ENCODE results near the gene NOS1. TPM values are rescaled to one million over a fixed set of nuclear protein-coding genes. Genes with fewer than 3 reads are reported as not detected.

The NOS1 gene
- total and polyA plus RNA-seq, 5 donors: 0.07 to 0.71 (median 0.23) TPM

DNA sequence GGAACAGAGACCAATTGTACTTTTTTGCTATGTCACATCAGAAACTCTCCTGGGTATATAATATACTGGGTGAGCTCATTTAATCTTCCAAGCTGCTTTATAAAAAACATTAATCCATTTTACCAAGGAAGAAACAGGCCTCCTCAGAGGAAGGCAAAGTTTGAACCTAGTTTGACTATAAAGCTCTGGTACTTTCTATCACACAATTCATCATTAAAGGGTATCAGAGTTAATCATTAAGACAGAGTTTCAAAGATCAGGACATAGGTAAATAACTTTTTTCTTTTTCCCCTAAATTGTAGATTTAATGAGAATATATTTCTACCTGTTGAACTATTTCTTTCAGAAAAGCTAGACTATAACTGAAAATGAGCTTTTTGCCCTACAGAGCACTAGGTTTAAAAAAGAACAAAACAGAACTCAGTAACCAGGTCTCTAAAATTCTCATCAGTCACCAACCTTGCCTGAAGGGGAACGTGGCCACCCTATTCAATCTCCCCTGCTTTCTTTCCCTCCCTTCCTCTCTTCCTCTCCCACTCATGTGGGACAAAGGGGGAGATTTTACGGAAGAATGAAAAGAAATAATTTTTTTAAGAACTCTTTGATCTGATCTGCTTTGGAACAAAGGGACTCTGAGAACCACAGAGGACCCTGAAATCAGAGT is 189.8 kb downstream of the NOS1 start:
- no peaks in the 10 kb centered on the region for H3K27me3 ChIP-seq (ENCODE audit: control insufficient read depth, insufficient read depth)
- intact Hi-C loops (cut with DNase I): no loop called here
- no peak overlapping the region for H3K27ac ChIP-seq (ENCODE audit: low read length)
- peaks cover 5% of the 10 kb centered on the region for H3K4me1 ChIP-seq (ENCODE audit: control insufficient read depth, insufficient read depth, low read length)
- no peaks in the 10 kb centered on the region for H3K9me3 ChIP-seq (ENCODE audit: control insufficient read depth, low read length)
- WGBS: 88% methylated on average over 2 of the region's 2 CpGs
- H3K4me3 ChIP-seq (ENCODE audit: low read length): no peak overlapping the region
- DNase-seq (no peak), ATAC-seq (no peak)

DNA sequence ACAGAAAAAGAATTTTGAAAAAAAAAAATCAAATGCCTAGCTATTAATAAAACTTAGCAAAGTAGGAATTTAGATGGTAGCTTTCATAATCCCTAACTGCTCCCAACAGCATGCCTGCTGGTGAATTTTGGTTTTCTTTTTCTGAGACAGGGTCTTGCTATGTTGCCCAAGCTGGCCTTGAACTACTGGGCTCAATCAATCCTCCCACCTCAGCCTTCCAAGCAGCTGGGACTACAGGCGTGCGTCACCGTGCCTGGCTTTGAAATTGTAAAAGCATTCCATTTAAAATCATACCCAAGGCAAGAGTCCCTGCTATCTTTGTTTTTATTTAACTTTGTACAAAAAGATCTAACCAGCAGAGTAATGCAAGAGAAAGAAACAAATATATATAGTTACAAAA is 191.9 kb downstream of the NOS1 start:
- Histone ChIP-seq H3K27ac (ENCODE audit: low read length) (no peak overlapping the region), H3K4me1 (ENCODE audit: control insufficient read depth, insufficient read depth, low read length) (peaks cover 5% of the 10 kb centered on the region), H3K4me3 (ENCODE audit: low read length) (no peak overlapping the region), H3K9me3 (ENCODE audit: control insufficient read depth, low read length) (no peaks in the 10 kb centered on the region), H3K27me3 (ENCODE audit: control insufficient read depth, insufficient read depth) (no peaks in the 10 kb centered on the region)
- intact Hi-C loops (cut with DNase I): no loop called here
- WGBS: 94% methylated on average over 3 of the region's 3 CpGs
- ATAC-seq: no peak
- DNase-seq: no peak

DNA sequence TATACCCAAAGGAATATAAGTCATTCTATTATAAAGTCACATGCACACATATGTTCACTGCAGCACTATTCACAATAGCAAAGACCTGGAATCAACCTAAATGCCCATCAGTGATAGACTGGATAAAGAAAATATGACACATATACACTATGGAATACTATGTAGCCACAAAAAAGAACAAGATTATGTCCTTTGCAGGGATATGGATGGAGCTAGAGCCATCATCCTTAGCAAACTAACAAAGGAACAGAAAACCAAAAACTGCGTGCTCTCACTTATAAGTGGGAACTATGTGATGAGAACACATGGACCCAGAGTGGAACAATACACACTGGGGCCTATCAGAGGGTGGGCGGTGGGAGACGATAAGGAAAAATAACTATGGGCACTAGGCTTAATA is 192.4 kb downstream of the NOS1 start:
- Histone ChIP-seq H3K4me3 (ENCODE audit: low read length) (no peak overlapping the region), H3K27ac (ENCODE audit: low read length) (no peak overlapping the region), H3K9me3 (ENCODE audit: control insufficient read depth, low read length) (no peaks in the 10 kb centered on the region), H3K4me1 (ENCODE audit: control insufficient read depth, insufficient read depth, low read length) (peaks cover 5% of the 10 kb centered on the region), H3K27me3 (ENCODE audit: control insufficient read depth, insufficient read depth) (no peaks in the 10 kb centered on the region)
- WGBS: 96% methylated on average over 3 of the region's 3 CpGs
- no peak for DNase-seq
- intact Hi-C loops (cut with DNase I): no loop called here
- no peak for ATAC-seq

DNA sequence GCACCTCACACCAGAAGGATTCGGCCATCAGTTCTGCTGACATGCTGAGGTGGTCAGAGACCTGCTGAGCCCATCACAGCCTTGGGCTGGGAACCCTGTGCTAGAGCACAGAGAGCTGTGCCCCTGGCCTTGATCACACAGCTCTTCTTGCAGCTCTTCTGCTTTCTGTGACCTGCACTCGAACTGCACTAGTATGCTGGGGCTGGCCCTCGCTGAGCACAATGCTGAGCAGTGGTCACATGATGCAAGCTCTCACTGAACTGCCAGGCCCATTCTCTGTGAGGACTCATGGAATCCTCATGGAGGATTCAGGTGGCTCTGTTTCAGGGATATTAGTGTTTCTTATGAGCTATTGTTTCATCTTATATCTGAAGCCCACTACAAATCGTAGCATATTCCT is 193.7 kb downstream of the NOS1 start:
- H3K4me1 ChIP-seq (ENCODE audit: control insufficient read depth, insufficient read depth, low read length): peaks cover 5% of the 10 kb centered on the region
- H3K27ac ChIP-seq (ENCODE audit: low read length): no peak overlapping the region
- intact Hi-C loops (cut with DNase I): no loop called here
- DNase-seq (no peak), ATAC-seq (peak in 1 of 2 donors; percentile 48)
- H3K4me3 ChIP-seq (ENCODE audit: low read length): no peak overlapping the region
- WGBS: 85% methylated on average over 4 of the region's 4 CpGs
- H3K27me3 ChIP-seq (ENCODE audit: control insufficient read depth, insufficient read depth): no peaks in the 10 kb centered on the region
- no peaks in the 10 kb centered on the region for H3K9me3 ChIP-seq (ENCODE audit: control insufficient read depth, low read length)

DNA sequence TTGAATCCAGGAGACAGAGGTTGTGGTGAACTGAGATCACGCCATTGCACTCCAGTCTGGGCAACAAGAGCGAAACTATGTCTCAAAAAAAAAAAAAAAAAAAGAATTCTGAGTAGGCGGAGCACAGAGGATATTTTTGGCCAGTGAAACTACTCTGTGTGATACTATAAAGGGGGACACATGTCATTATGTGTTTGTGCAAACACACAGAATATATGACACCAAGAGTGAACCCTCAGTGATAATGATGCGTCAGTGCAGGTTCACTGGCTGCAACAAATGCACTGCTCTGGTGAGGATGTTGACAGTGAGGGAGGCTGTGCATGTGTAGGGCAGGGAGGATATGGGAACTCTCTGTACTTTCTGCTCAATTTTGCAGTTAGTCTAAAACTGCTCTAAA is 195.3 kb downstream of the NOS1 start:
- H3K4me3 ChIP-seq (ENCODE audit: low read length): no peak overlapping the region
- no peak for ATAC-seq
- 80% methylated on average over 4 of the region's 4 CpGs for WGBS
- DNase-seq: no peak
- H3K27me3 ChIP-seq (ENCODE audit: control insufficient read depth, insufficient read depth): no peaks in the 10 kb centered on the region
- peaks cover 5% of the 10 kb centered on the region for H3K4me1 ChIP-seq (ENCODE audit: control insufficient read depth, insufficient read depth, low read length)
- intact Hi-C loops (cut with DNase I): no loop called here
- H3K27ac ChIP-seq (ENCODE audit: low read length): no peak overlapping the region
- H3K9me3 ChIP-seq (ENCODE audit: control insufficient read depth, low read length): no peaks in the 10 kb centered on the region

DNA sequence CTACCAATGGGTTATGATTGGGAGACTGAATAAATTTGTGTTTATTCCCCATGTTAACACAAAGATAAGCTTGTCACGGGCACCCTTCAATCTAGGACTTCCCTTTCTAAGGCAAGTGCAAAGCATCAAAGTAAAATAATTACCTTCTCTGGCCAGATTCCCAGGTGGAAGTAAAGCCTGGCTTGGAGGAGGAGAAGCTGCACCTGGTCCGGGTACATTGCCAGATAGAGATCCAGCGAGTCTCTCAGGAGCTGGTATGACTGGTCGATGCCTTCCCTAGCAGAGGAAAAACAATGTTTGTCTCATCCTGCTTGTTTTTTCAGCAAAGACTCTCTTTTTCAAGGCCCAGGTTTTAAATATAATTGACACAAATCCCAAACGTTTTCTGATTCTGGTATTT is 196.1 kb downstream of the NOS1 start:
- WGBS: 77% methylated on average over 5 of the region's 5 CpGs
- DNase-seq: no peak
- Histone ChIP-seq H3K9me3 (ENCODE audit: control insufficient read depth, low read length) (no peaks in the 10 kb centered on the region), H3K27me3 (ENCODE audit: control insufficient read depth, insufficient read depth) (no peaks in the 10 kb centered on the region), H3K27ac (ENCODE audit: low read length) (no peak overlapping the region), H3K4me3 (ENCODE audit: low read length) (no peak overlapping the region), H3K4me1 (ENCODE audit: control insufficient read depth, insufficient read depth, low read length) (peaks cover 5% of the 10 kb centered on the region)
- ATAC-seq: no peak
- intact Hi-C loops (cut with DNase I): no loop called here

DNA sequence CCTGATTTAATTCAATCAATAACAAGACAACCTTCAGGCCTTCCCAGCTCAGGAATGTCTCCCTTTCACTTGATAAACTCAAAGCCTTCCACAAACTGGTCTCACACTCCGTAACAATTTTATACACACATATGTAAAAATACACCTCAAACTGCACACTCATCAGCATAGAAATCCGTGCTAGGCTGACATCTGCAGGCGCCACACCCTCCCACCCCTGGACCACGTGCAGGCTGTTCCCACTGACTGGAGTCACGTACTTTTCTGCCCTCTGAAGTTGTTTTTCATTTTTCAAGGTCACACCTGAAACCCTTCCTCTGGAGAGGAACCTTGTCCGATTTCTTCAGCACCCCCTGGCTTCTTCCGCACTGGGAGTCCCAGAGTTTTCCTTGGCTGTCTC is 198.8 kb downstream of the NOS1 start:
- Histone ChIP-seq H3K27ac (ENCODE audit: low read length) (no peak overlapping the region), H3K9me3 (ENCODE audit: control insufficient read depth, low read length) (no peaks in the 10 kb centered on the region), H3K4me1 (ENCODE audit: control insufficient read depth, insufficient read depth, low read length) (peaks cover 3% of the 10 kb centered on the region), H3K27me3 (ENCODE audit: control insufficient read depth, insufficient read depth) (no peaks in the 10 kb centered on the region), H3K4me3 (ENCODE audit: low read length) (no peak overlapping the region)
- intact Hi-C loops (cut with DNase I): no loop called here
- 81% methylated on average over 7 of the region's 7 CpGs for WGBS
- ATAC-seq (no peak), DNase-seq (no peak)

DNA sequence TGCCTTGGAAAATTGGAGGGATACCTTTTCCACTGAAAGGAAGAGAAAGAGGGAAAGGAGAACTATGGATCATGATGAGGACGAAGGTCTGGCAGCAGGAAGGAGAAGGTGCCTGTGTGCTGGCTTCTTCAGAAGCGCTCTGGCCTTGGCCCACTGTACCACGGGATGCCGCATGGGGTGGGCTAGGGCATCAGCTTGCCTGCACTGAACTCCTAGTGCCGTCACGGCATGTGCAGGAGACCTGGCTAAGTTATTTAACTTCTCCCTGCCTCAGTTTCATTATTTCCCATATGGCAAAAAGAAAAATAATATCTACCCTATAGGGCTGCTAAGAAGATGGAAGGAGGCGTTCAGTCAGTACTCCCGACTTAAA is 199.3 kb downstream of the NOS1 start:
- no peak for DNase-seq
- 93% methylated on average over 8 of the region's 8 CpGs for WGBS
- intact Hi-C loops (cut with DNase I): no loop called here
- ATAC-seq: no peak
- no peaks in the 10 kb centered on the region for H3K27me3 ChIP-seq (ENCODE audit: control insufficient read depth, insufficient read depth)
- peaks cover 3% of the 10 kb centered on the region for H3K4me1 ChIP-seq (ENCODE audit: control insufficient read depth, insufficient read depth, low read length)
- H3K9me3 ChIP-seq (ENCODE audit: control insufficient read depth, low read length): no peaks in the 10 kb centered on the region
- H3K4me3 ChIP-seq (ENCODE audit: low read length): no peak overlapping the region
- H3K27ac ChIP-seq (ENCODE audit: low read length): no peak overlapping the region

DNA sequence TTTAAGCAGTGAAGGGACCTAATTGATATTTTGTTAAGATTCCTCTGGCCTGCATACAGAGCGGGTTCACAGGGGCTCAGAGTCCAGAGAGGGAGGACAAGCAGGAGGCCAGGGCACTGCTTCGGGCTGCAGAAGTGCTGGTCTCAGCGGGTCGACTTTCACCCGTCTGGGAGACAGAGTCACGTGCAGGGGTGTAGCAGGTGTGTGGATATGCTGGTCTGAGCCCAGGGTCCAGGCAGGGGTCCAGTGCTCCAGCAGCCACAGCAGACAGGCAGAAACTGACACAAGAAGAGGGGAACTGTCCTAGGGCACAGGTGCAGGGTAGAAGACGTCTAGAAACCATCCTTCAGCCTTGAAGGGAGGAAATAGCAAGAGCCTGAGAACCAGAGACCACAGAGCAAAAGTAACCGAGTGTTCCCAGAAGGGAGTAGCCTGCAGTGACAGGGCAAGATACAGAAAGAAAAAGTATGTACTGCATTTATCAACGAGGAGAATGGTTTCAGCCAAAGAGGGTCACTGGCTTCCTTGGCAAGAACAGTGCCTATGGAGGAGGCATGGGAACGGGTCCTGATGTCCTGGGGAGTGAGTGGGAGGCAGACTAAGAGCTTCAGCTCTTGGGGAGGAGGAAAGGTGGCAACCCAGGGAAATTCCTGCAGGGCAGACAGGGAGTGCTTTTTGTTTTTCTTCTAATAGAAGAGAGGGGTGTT is 199.8 kb downstream of the NOS1 start:
- WGBS: 74% methylated on average over 10 of the region's 10 CpGs
- intact Hi-C loops (cut with DNase I): no loop called here
- ATAC-seq: no peak

DNA sequence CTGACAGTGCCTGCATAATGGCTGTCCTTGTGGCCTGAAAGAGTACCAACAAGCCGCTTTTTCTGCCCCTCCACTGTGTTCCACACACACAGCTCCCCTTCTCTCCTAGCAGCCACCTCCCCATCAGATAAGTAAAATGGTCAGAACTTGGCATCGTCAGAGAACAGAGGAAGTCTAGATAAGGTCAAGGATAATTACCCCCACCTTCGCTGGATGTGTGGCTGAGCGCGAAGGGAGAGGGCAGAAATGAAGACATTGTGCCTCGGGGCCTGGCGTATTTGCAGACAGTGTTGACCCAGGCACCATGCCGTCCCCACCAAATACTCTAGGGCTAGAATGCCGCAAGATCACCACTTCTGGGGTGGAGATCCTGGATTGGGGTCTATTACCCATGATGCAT is 201.8 kb downstream of the NOS1 start:
- ATAC-seq (no peak), DNase-seq (no peak)
- Histone ChIP-seq H3K4me1 (ENCODE audit: control insufficient read depth, insufficient read depth, low read length) (no peaks in the 10 kb centered on the region), H3K27ac (ENCODE audit: low read length) (no peak overlapping the region), H3K9me3 (ENCODE audit: control insufficient read depth, low read length) (no peaks in the 10 kb centered on the region), H3K27me3 (ENCODE audit: control insufficient read depth, insufficient read depth) (no peaks in the 10 kb centered on the region), H3K4me3 (ENCODE audit: low read length) (no peak overlapping the region)
- intact Hi-C loops (cut with DNase I): loop anchor here in 3 of 4 donors (10.0 kb wide), 1 partner anchor 135 kb away; no protein-coding TSS in a partner anchor
- 84% methylated on average over 9 of the region's 9 CpGs for WGBS

More for the DNA sequence above, 199.8 kb downstream of the NOS1 start:
- no peaks in the 10 kb centered on the region for H3K9me3 ChIP-seq (ENCODE audit: control insufficient read depth, low read length)
- no peaks in the 10 kb centered on the region for H3K27me3 ChIP-seq (ENCODE audit: control insufficient read depth, insufficient read depth)
- DNase-seq: no peak
- H3K4me1 ChIP-seq (ENCODE audit: control insufficient read depth, insufficient read depth, low read length): no peaks in the 10 kb centered on the region
- H3K4me3 ChIP-seq (ENCODE audit: low read length): no peak overlapping the region
- no peak overlapping the region for H3K27ac ChIP-seq (ENCODE audit: low read length)

DNA sequence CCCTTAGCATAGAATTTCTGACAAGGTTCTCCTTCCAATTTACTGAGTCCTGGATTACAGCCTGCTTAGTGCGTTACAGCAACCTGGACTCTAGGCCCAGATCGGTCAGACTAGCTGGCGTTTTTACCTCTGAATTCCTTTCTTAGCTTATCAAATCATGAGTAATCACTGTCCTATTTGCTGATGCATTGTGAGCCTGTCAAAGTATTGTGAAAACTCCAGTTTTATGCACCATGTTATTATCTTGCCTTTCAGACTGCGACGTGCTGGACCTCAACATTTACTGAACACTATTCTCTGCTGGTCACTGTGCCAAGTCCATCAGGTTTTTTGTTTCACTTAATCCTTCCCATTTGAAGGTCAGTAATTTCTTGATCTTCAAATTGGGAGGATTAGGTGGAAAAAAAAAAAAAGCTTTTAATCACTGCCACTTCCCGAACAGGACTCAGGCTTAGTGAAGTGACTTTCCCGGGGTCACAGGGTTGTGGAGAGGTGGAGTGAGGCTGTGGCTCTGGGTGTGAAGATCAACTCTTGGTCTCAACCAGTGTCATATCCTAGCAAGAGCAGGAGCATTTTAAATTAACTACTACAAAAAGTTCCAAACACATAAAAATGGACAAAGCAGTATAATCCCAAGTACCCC is 202.4 kb downstream of the NOS1 start:
- H3K4me3 ChIP-seq (ENCODE audit: low read length): no peak overlapping the region
- intact Hi-C loops (cut with DNase I): loop anchor here in 3 of 4 donors (10.0 kb wide), 1 partner anchor 134 kb away; no protein-coding TSS in a partner anchor
- no peaks in the 10 kb centered on the region for H3K27me3 ChIP-seq (ENCODE audit: control insufficient read depth, insufficient read depth)
- no peak for ATAC-seq
- no peak overlapping the region for H3K27ac ChIP-seq (ENCODE audit: low read length)
- whole genome bisulfite sequencing: 87% methylated on average over 7 of the region's 7 CpGs
- no peaks in the 10 kb centered on the region for H3K4me1 ChIP-seq (ENCODE audit: control insufficient read depth, insufficient read depth, low read length)
- DNase-seq: no peak
- no peaks in the 10 kb centered on the region for H3K9me3 ChIP-seq (ENCODE audit: control insufficient read depth, low read length)
